GM18505 (cell line): ENCODE results near the gene RGS6.

Experiments
- ATAC-seq: cut with Tn5 transposase; IDR thresholded peaks from one replicate; pipeline ENCODE4 v1.9.1; 2021; ENCODE audit not compliant: unreplicated experiment
- POLR2A ChIP-seq: IDR thresholded peaks from 4 replicates; pipeline ENCODE4 v1.6.1; 2011; ENCODE audit warnings: borderline replicate concordance; ENCODE audit not compliant: insufficient read depth, insufficient read length; ENCODE audit errors: extremely low read depth

RGS6 gene

GRCh38 chr14:72488514-72488913 is 556.3 kb downstream of the RGS6 start:
- no peak for ATAC-seq
- TF ChIP-seq POLR2A, result no peak

- no peak for TF ChIP-seq POLR2A
- no peak for ATAC-seq
These were observed 560.0 kb downstream of the RGS6 start for GRCh38 chr14:72492196-72492595.

GRCh38 chr14:72495668-72496067 is 563.4 kb downstream of the RGS6 start:
- TF ChIP-seq POLR2A, result no peak
- no peak for ATAC-seq

GRCh38 chr14:72498646-72499045 is 566.4 kb downstream of the RGS6 start:
- ATAC-seq, result no peak
- no peak for TF ChIP-seq POLR2A

GRCh38 chr14:72499746-72500145 is 567.5 kb downstream of the RGS6 start:
- no peak for ATAC-seq
- TF ChIP-seq POLR2A, result no peak

GRCh38 chr14:72500234-72500838 is 568.1 kb downstream of the RGS6 start:
- no peak for TF ChIP-seq POLR2A
- no peak for ATAC-seq

GRCh38 chr14:72501439-72501838 is 569.2 kb downstream of the RGS6 start:
- TF ChIP-seq POLR2A, result no peak
- no peak for ATAC-seq

GRCh38 chr14:72503271-72503670 is 571.0 kb downstream of the RGS6 start:
- TF ChIP-seq POLR2A, result no peak
- ATAC-seq, result no peak

GRCh38 chr14:72503696-72504368 is 571.6 kb downstream of the RGS6 start:
- no peak for TF ChIP-seq POLR2A
- ATAC-seq, result no peak

- no peak for ATAC-seq
- TF ChIP-seq POLR2A, result no peak
These were observed 578.3 kb downstream of the RGS6 start for GRCh38 chr14:72510566-72510965.

- ATAC-seq, result no peak
- TF ChIP-seq POLR2A, result no peak
These were observed 580.1 kb downstream of the RGS6 start for GRCh38 chr14:72512281-72512680.

GRCh38 chr14:72512925-72513324 is 580.7 kb downstream of the RGS6 start:
- TF ChIP-seq POLR2A, result no peak
- no peak for ATAC-seq

GRCh38 chr14:72513346-72513745 is 581.1 kb downstream of the RGS6 start:
- no peak for TF ChIP-seq POLR2A
- ATAC-seq, result no peak

GRCh38 chr14:72513965-72514659 is 581.9 kb downstream of the RGS6 start:
- ATAC-seq, result no peak
- no peak for TF ChIP-seq POLR2A

- ATAC-seq, result no peak
- TF ChIP-seq POLR2A, result no peak
These were observed 582.4 kb downstream of the RGS6 start for GRCh38 chr14:72514660-72515025.
